Heart right ventricle (tissue), 16 donors: ENCODE measurements around the gene KDM4D. TPM values are rescaled to one million over a fixed set of nuclear protein-coding genes. Genes with fewer than 3 reads are reported as not detected.

Source experiments
- ATAC-seq, 8 donors: fragments of 200-7000 bp; cut with Tn5 transposase; one replicate each; pipeline ENCODE4 v1.9.1; 2020; ENCODE audit warnings: mild to moderate bottlenecking in 8 of 8, moderate library complexity in 8 of 8, moderate number of reproducible peaks in 1 of 8
- DNase-seq, 2 donors: peaks; one replicate each; pipeline ENCODE4 v3.0.0-alpha.2; 2020
- H3K27ac ChIP-seq, 10 donors: fragments of 200-600 bp; sonication (generic) in 2 of 10; one replicate each; pipeline versions ENCODE4 v1.5.0 to v1.8.0; 2020 to 2022; ENCODE audit warnings: mild to moderate bottlenecking in 3 of 10
- H3K27me3 ChIP-seq, 7 donors: fragments of 200-600 bp; one replicate each; pipeline ENCODE4 v1.8.0; 2021 to 2022; ENCODE audit warnings: mild to moderate bottlenecking in 2 of 7
- H3K36me3 ChIP-seq, 9 donors: fragments of 200-600 bp; sonication (generic) in 1 of 9; one replicate each; pipeline versions ENCODE4 v1.5.0 to v1.8.0; 2020 to 2022; ENCODE audit warnings: mild to moderate bottlenecking in 2 of 9
- H3K4me1 ChIP-seq, 9 donors: fragments of 200-600 bp; sonication (generic) in 1 of 9; one replicate each; pipeline versions ENCODE4 v1.5.0 to v1.8.0; 2020 to 2022; ENCODE audit warnings: mild to moderate bottlenecking in 4 of 9
- H3K4me3 ChIP-seq, 10 donors: fragments of 200-600 bp; sonication (generic) in 2 of 10; one replicate each; pipeline versions ENCODE4 v1.5.0 to v1.8.0; 2020 to 2022; ENCODE audit warnings: mild to moderate bottlenecking in 7 of 10, moderate library complexity in 2 of 10
- H3K9me3 ChIP-seq, 11 donors: fragments of 200-600 bp in 10 of 11; sonication (generic) in 2 of 11; one replicate each; pipeline versions ENCODE4 v1.5.0 to v1.8.0; 2013 to 2022; ENCODE audit warnings: mild to moderate bottlenecking in 2 of 11, control low read depth in 1 of 11, moderate library complexity in 1 of 11
- WGBS, 2 donors: extraction: QIAGEN DNeasy Blood & Tissue Kit; methylation state at CpG; one replicate each; pipeline ENCODE4 v1.1.7; 2013; ENCODE audit warnings: inconsistent platforms in 1 of 2; 5-methylcytosine and 5-hydroxymethylcytosine counted together
- intact Hi-C, 10 donors: fragments of 100-400 bp; cut with DNase I; formaldehyde crosslinking; loops; one replicate each; pipeline versions ENCODE4 v1.11.1 to v1.14.2; 2022
- polyA plus RNA-seq, 2 donors: library from polyadenylated mRNA; stranded (reverse); fragments of 200-250 nt; gene quantifications; one replicate each; pipeline ENCODE4 v1.2.3, GENCODE V29; 2013
- total RNA-seq, 10 donors: library from RNA; stranded (reverse); fragmentation: NEBNext Ultra II Directional in 3 of 10; extraction: Animal tissue kit (Norgen Biotek cat#: 25700) in 3 of 10; gene quantifications; one replicate each; pipeline versions ENCODE4 v1.2.1 to v1.2.4, GENCODE V29; 2021 to 2023
- TF ChIP-seq, protein P1 (sequence below), 9 donors: fragments of 200-600 bp; sonication (generic) in 2 of 9; IDR thresholded peaks; one replicate each; pipeline versions ENCODE4 v1.5.0 to v1.8.0; 2021 to 2022; ENCODE audit warnings: antibody characterized with exemption in 9 of 9, mild to moderate bottlenecking in 5 of 9, moderate library complexity in 1 of 9
- donor health status: Arrhythmogenic right ventricular cardiomyopathy.
- donor health status: ischemic (EF 13 %, LVEDD 7.1; RV severe dilation, severe dysfunction).
- donor health status: healthy with polysubstance abuse.
- donor health status: DM: no; HTN: yes; CAD: no.
- donor health status: DM: no; HTN: no; CAD: no.
- donor health status: ischemic (EF 25% LVEDD 6.9; RV normal size, moderate dysfunction).
- donor health status: ischemic (EF 25% LVEDD 5.7; RV mildly dilated, moderate dysfunction).
- donor health status: healthy.
- donor health status: DM: yes; HTN: yes; CAD: no.
- donor health status: Ischemic cardiomyopathy.
- donor health status: ischemic (EF 35%, LVEDD 5.7; RV mildly dilated, moderate dysfunction).
- donor health status: nonischemic (EF 11% LVEDD 7.7; RV severe dilation, severe dysfunction).
- donor health status: DM: yes; HTN: yes; CAD: no.
- donor health status: PGD.
- donor health status: ischemic (EF 29% LVEDD 5.4; RV normal size, mild dysfunction).
- donor health status: nonischemic (EF 23%, LVEDD 6.1; RV moderate dilation, normal function).

The KDM4D gene
- total and polyA plus RNA-seq, 12 donors: 0.22 to 1.3 (median 0.96) TPM

- intact Hi-C loops: no loop called here
- ATAC-seq: no peak
- Histone ChIP-seq H3K4me3 (no peak overlapping the region), H3K9me3 (no peaks in the 10 kb centered on the region), H3K4me1 (no peaks in the 10 kb centered on the region), H3K27me3 (no peaks in the 10 kb centered on the region), H3K36me3 (peaks cover 0 to 62% (median 31%) of the 10 kb centered on the region in 9 donors), H3K27ac (no peak overlapping the region)
- no peak for DNase-seq
- 85 to 86% methylated on average over 2 of the region's 2 CpGs for WGBS, 2 donors
- TF ChIP-seq, protein P1, sequence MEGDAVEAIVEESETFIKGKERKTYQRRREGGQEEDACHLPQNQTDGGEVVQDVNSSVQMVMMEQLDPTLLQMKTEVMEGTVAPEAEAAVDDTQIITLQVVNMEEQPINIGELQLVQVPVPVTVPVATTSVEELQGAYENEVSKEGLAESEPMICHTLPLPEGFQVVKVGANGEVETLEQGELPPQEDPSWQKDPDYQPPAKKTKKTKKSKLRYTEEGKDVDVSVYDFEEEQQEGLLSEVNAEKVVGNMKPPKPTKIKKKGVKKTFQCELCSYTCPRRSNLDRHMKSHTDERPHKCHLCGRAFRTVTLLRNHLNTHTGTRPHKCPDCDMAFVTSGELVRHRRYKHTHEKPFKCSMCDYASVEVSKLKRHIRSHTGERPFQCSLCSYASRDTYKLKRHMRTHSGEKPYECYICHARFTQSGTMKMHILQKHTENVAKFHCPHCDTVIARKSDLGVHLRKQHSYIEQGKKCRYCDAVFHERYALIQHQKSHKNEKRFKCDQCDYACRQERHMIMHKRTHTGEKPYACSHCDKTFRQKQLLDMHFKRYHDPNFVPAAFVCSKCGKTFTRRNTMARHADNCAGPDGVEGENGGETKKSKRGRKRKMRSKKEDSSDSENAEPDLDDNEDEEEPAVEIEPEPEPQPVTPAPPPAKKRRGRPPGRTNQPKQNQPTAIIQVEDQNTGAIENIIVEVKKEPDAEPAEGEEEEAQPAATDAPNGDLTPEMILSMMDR (IDR thresholded peaks at IDR 0.05): no peak
Measured at GRCh38 chr11:94959179-94959578, 14.3 kb upstream of the KDM4D start.

DNA sequence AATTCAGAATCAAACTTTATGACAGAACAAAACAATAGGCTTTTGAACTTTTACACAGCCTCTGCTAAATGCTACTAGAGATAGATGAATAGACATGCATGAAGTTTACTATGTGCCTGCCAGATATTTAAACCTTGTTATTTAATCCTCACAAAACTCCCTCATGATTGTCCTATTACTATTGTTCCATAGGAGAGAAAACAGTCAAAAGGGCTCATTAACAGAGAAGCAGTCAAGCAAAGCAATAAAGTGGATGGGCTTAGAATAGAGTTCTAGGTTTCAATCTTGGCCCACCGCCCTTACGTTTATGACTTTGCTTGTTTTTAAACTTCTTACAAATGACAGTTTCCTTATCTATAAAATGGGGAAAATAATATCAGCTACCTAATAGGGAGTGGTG lies 13.0 kb upstream of the KDM4D start:
- Histone ChIP-seq H3K4me1 (no peaks in the 10 kb centered on the region), H3K36me3 (peaks cover 0 to 75% (median 44%) of the 10 kb centered on the region in 9 donors), H3K4me3 (no peak overlapping the region), H3K27me3 (no peaks in the 10 kb centered on the region), H3K9me3 (no peaks in the 10 kb centered on the region), H3K27ac (no peak overlapping the region)
- WGBS, 2 donors: 94% methylated on average over 2 of the region's 2 CpGs
- ATAC-seq: no peak
- DNase-seq: no peak
- intact Hi-C loops: loop anchor here in 2 of 10 donors (10.0 kb wide), 1 partner anchor 336 kb away; no protein-coding TSS in a partner anchor
- TF ChIP-seq, protein P1 (IDR thresholded peaks at IDR 0.05): no peak

- H3K27me3 ChIP-seq: no peaks in the 10 kb centered on the region
- DNase-seq (no peak), ATAC-seq (no peak)
- H3K4me3 ChIP-seq: no peak overlapping the region
- TF ChIP-seq, protein P1 (IDR thresholded peaks at IDR 0.05): no peak
- peaks cover 0 to 83% (median 49%) of the 10 kb centered on the region in 9 donors for H3K36me3 ChIP-seq
- intact Hi-C loops: loop anchor here in 2 of 10 donors (10.0 kb wide), 1 partner anchor 336 kb away; no protein-coding TSS in a partner anchor
- 96% methylated on average over 1 of the region's 1 CpG for WGBS, 2 donors
- H3K9me3 ChIP-seq: no peaks in the 10 kb centered on the region
- H3K4me1 ChIP-seq: no peaks in the 10 kb centered on the region
- H3K27ac ChIP-seq: no peak overlapping the region
Measured at GRCh38 chr11:94961255-94961654, 12.3 kb upstream of the KDM4D start.

GRCh38 chr11:94964934-94965333 lies 8.6 kb upstream of the KDM4D start:
- WGBS, 2 donors: 83 to 86% methylated on average over 4 of the region's 4 CpGs
- intact Hi-C loops: loop anchor here in 5 of 10 donors (5.0 to 10.0 kb wide), 2 partner anchors 340 to 343 kb away; no protein-coding TSS in a partner anchor

More at GRCh38 chr11:94964934-94965333, 8.6 kb upstream of the KDM4D start:
- Histone ChIP-seq H3K4me3 (no peak overlapping the region), H3K9me3 (no peaks in the 10 kb centered on the region), H3K27me3 (no peaks in the 10 kb centered on the region), H3K36me3 (peaks cover 0 to 100% (median 70%) of the 10 kb centered on the region in 9 donors), H3K27ac (no peak overlapping the region), H3K4me1 (peaks cover 0 to 3% (median 0%) of the 10 kb centered on the region in 9 donors)
- DNase-seq: no peak
- TF ChIP-seq, protein P1 (IDR thresholded peaks at IDR 0.05): no peak
- ATAC-seq: no peak
